ENCODE measurements around the gene CRACR2B. TPM values are rescaled to one million over a fixed set of nuclear protein-coding genes. Genes with fewer than 3 reads are reported as not detected.

Gene CRACR2B
- total and polyA plus RNA-seq, 2 of the 13 experiments (the other 11 are each of a cell fraction or from before 2014, with no cell fraction given) = 14.9 to 21.0 TPM

GRCh38 chr11:788009-788640, 39.6 kb upstream of the CRACR2B start (continued):
- TF ChIP-seq ZBTB26 (CRISPR knock-in tag; IDR thresholded peaks at IDR 0.05; ENCODE audit: borderline replicate concordance) (no peak), ZNF747 (CRISPR knock-in tag; IDR thresholded peaks at IDR 0.05; ENCODE audit: borderline replicate concordance) (no peak), ZNF687 (CRISPR knock-in tag; IDR thresholded peaks at IDR 0.05) (peak; percentile 41; the same call in 1 of the 2 replicates), ZNF598 (CRISPR knock-in tag; IDR thresholded peaks at IDR 0.05; ENCODE audit: borderline replicate concordance) (0 out of 2 replicates have a peak, but pooled peaks have one; percentile 24), AGO1 (IDR thresholded peaks at IDR 0.05; ENCODE audit: low read depth, low read length, poor library complexity, severe bottlenecking) (peak; percentile 53), ATAD3A (CRISPR knock-in tag; IDR thresholded peaks at IDR 0.05) (no peak), ZNF136 (CRISPR knock-in tag; IDR thresholded peaks at IDR 0.05; ENCODE audit: low read depth) (no peak), ZNF224 (CRISPR knock-in tag; IDR thresholded peaks at IDR 0.05) (no peak)
- TF ChIP-seq, protein P1, sequence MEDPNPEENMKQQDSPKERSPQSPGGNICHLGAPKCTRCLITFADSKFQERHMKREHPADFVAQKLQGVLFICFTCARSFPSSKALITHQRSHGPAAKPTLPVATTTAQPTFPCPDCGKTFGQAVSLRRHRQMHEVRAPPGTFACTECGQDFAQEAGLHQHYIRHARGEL (CRISPR knock-in tag; IDR thresholded peaks at IDR 0.05) = no peak
- TF ChIP-seq, protein P2, sequence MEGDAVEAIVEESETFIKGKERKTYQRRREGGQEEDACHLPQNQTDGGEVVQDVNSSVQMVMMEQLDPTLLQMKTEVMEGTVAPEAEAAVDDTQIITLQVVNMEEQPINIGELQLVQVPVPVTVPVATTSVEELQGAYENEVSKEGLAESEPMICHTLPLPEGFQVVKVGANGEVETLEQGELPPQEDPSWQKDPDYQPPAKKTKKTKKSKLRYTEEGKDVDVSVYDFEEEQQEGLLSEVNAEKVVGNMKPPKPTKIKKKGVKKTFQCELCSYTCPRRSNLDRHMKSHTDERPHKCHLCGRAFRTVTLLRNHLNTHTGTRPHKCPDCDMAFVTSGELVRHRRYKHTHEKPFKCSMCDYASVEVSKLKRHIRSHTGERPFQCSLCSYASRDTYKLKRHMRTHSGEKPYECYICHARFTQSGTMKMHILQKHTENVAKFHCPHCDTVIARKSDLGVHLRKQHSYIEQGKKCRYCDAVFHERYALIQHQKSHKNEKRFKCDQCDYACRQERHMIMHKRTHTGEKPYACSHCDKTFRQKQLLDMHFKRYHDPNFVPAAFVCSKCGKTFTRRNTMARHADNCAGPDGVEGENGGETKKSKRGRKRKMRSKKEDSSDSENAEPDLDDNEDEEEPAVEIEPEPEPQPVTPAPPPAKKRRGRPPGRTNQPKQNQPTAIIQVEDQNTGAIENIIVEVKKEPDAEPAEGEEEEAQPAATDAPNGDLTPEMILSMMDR (CRISPR knock-in tag; IDR thresholded peaks at IDR 0.05) = peak; percentile 34
- TF ChIP-seq, protein P3, sequence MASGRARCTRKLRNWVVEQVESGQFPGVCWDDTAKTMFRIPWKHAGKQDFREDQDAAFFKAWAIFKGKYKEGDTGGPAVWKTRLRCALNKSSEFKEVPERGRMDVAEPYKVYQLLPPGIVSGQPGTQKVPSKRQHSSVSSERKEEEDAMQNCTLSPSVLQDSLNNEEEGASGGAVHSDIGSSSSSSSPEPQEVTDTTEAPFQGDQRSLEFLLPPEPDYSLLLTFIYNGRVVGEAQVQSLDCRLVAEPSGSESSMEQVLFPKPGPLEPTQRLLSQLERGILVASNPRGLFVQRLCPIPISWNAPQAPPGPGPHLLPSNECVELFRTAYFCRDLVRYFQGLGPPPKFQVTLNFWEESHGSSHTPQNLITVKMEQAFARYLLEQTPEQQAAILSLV (CRISPR knock-in tag; IDR thresholded peaks at IDR 0.05; ENCODE audit: borderline replicate concordance) = 0 out of 2 replicates have a peak, but pooled peaks have one; percentile 21

Data from HepG2 (cell line).